Smooth muscle cell (in vitro differentiated cells): ENCODE data around the gene ZNF221. TPM values are rescaled to one million over a fixed set of nuclear protein-coding genes. Genes with fewer than 3 reads are reported as not detected.

Experiments
- DNase-seq: peaks from one replicate; lab custom pipeline; 2025; ENCODE audit not compliant: unreplicated experiment; lab: John Stamatoyannopoulos, UW
- H2AFZ ChIP-seq: fragments of 200-600 bp; sonication (generic); 2 replicates; pipeline ENCODE4 v1.6.0; 2016; ENCODE audit warnings: antibody characterized with exemption, low read depth, mild to moderate bottlenecking
- H3F3A ChIP-seq: fragments of 200-600 bp; sonication (generic); 2 replicates; pipeline ENCODE4 v1.6.0; 2017; ENCODE audit warnings: antibody characterized with exemption, low read depth
- H3K27ac ChIP-seq: fragments of 200-600 bp; sonication (generic); 2 replicates; pipeline ENCODE4 v1.5.1; 2016; ENCODE audit warnings: low read depth, mild to moderate bottlenecking
- H3K27me3 ChIP-seq: fragments of 200-600 bp; sonication (generic); 2 replicates; pipeline ENCODE4 v1.6.1; 2016; ENCODE audit warnings: low read depth, mild to moderate bottlenecking
- H3K36me3 ChIP-seq: fragments of 200-600 bp; sonication (generic); 2 replicates; pipeline ENCODE4 v1.5.1; 2016; ENCODE audit warnings: low read depth
- H3K4me1 ChIP-seq: fragments of 200-600 bp; sonication (generic); 2 replicates; pipeline ENCODE4 v1.5.1; 2016; ENCODE audit warnings: low read depth
- H3K4me2 ChIP-seq: fragments of 200-600 bp; sonication (generic); 2 replicates; pipeline ENCODE4 v1.6.0; 2016; ENCODE audit warnings: mild to moderate bottlenecking
- H3K4me3 ChIP-seq: fragments of 200-600 bp; sonication (generic); 2 replicates; pipeline ENCODE4 v1.5.1; 2016; ENCODE audit warnings: mild to moderate bottlenecking
- H3K79me2 ChIP-seq: fragments of 200-600 bp; sonication (generic); 2 replicates; pipeline ENCODE4 v1.6.0; 2016; ENCODE audit warnings: low read depth, mild to moderate bottlenecking
- H3K9ac ChIP-seq: fragments of 200-600 bp; sonication (generic); 2 replicates; pipeline ENCODE4 v1.6.0; 2016; ENCODE audit warnings: low read depth
- H3K9me3 ChIP-seq: fragments of 200-600 bp; sonication (generic); replicated peaks from 2 replicates; pipeline ENCODE4 v1.5.1; 2016; ENCODE audit warnings: low read depth
- H4K20me1 ChIP-seq: fragments of 200-600 bp; sonication (generic); 2 replicates; pipeline ENCODE4 v1.6.0; 2016; ENCODE audit warnings: low read depth
- WGBS: methylation state at CpG from one replicate; pipeline ENCODE4 v1.1.7; 2016; ENCODE audit warnings: low lambda C conversion rate; 5-methylcytosine and 5-hydroxymethylcytosine counted together
- polyA plus RNA-seq: library from polyadenylated mRNA; unstranded; fragments of >200 nt; fragmentation: Nextera tagmentation; extraction: Ambion mirVana; gene quantifications from 2 replicates; pipeline ENCODE4 v1.2.1, GENCODE V29; 2016
- total RNA-seq: library from RNA; depleted of rRNA; stranded (reverse); fragments of >200 nt; gene quantifications from 2 replicates; pipeline ENCODE4 v1.2.3, GENCODE V29; 2014
- TF ChIP-seq, protein P1 (sequence below): fragments of 200-600 bp; sonication (generic); IDR thresholded peaks from 2 replicates; pipeline ENCODE4 v1.5.1; 2017; ENCODE audit warnings: borderline replicate concordance, mild to moderate bottlenecking, antibody characterized with exemption; ENCODE audit not compliant: insufficient read depth, poor library complexity, severe bottlenecking

ZNF221 gene
- total and polyA plus RNA-seq, 2 experiments from 2014 or later: 1.3 to 6.6 TPM

DNA sequence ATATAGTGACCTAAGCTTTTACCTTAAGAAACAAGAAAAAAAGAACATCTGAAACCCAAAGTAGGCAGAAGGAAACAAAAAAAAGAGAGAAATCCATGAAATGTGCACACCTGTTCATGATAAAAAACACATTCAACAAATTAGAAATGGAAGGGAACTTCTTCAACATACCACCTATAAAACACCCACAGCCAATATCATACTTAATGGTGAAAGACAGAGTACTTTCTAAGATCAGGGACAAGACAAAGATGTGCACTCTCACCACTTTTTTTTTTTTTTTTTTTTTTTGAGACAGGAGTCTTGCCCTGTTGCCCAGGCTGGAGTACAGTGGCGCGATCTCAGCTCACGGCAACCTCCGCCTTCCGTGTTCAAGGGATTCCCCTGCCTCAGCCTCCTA is 45.1 kb upstream of the ZNF221 start:
- no peaks in the 10 kb centered on the region for H4K20me1 ChIP-seq
- H3K79me2 ChIP-seq: no peaks in the 10 kb centered on the region
- H2AFZ ChIP-seq: no peak overlapping the region
- no peaks in the 10 kb centered on the region for H3F3A ChIP-seq
- DNase-seq: no peak
- 100% methylated on average over 3 of the region's 5 CpGs for WGBS
- no peaks in the 10 kb centered on the region for H3K36me3 ChIP-seq
- no peak overlapping the region for H3K27ac ChIP-seq
- no peaks in the 10 kb centered on the region for H3K27me3 ChIP-seq
- H3K4me1 ChIP-seq: peaks cover 4% of the 10 kb centered on the region
- no peak overlapping the region for H3K4me2 ChIP-seq
- TF ChIP-seq, protein P1, sequence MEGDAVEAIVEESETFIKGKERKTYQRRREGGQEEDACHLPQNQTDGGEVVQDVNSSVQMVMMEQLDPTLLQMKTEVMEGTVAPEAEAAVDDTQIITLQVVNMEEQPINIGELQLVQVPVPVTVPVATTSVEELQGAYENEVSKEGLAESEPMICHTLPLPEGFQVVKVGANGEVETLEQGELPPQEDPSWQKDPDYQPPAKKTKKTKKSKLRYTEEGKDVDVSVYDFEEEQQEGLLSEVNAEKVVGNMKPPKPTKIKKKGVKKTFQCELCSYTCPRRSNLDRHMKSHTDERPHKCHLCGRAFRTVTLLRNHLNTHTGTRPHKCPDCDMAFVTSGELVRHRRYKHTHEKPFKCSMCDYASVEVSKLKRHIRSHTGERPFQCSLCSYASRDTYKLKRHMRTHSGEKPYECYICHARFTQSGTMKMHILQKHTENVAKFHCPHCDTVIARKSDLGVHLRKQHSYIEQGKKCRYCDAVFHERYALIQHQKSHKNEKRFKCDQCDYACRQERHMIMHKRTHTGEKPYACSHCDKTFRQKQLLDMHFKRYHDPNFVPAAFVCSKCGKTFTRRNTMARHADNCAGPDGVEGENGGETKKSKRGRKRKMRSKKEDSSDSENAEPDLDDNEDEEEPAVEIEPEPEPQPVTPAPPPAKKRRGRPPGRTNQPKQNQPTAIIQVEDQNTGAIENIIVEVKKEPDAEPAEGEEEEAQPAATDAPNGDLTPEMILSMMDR: no peak
- no peak overlapping the region for H3K9ac ChIP-seq
- no peak overlapping the region for H3K4me3 ChIP-seq
- peaks cover 5% of the 10 kb centered on the region for H3K9me3 ChIP-seq

DNA sequence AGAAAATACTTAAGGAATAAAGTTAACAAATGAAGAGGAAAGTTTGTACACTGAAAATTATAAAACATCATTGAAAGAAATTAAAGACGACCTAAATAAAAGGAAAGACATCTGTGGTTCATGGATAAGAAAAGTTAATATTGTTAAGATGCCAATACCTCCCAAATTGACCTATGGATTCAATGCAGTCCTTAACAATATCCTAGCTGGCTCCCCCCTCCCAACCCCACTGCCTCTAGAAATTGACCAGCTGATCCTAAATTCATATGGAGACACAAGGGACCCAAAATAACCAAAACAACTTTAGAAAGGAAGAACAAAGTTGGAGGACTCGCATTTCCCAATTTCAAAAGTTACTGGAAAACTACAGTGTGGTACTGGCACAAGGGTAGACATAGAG is 44.3 kb upstream of the ZNF221 start:
- Histone ChIP-seq H3K27me3 (no peaks in the 10 kb centered on the region), H3K27ac (no peak overlapping the region), H3K79me2 (no peaks in the 10 kb centered on the region), H3K4me2 (no peak overlapping the region), H4K20me1 (no peaks in the 10 kb centered on the region), H3K36me3 (no peaks in the 10 kb centered on the region), H3K9ac (no peak overlapping the region), H3K4me1 (no peaks in the 10 kb centered on the region), H3K9me3 (peaks cover 12% of the 10 kb centered on the region), H2AFZ (no peak overlapping the region), H3F3A (no peaks in the 10 kb centered on the region), H3K4me3 (no peak overlapping the region)
- 87% methylated on average over 2 of the region's 2 CpGs for WGBS
- no peak for DNase-seq
- TF ChIP-seq, protein P1: no peak

DNA sequence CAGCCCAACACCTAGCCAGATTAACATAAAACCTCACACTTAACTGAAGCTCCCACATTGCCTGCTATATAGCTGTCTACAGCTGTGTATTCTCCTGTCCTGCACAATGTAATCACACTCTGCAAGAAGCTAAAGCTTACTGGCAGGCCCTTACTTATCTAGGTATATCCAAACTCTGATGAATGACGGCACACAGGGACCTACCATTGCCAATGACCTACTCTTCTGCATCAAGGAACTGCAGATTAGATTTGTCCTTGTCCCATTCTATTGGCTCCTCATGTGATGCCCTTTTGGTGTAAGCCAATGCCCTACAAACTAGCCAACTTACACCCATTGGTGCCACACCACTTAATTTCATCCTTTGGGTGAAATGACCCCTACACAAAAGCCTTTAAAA is 42.4 kb upstream of the ZNF221 start:
- Histone ChIP-seq H2AFZ (no peak overlapping the region), H3K9me3 (peaks cover 30% of the 10 kb centered on the region), H3K27me3 (no peaks in the 10 kb centered on the region), H3K36me3 (peaks cover 10% of the 10 kb centered on the region), H4K20me1 (no peaks in the 10 kb centered on the region), H3K4me3 (no peak overlapping the region), H3K4me1 (no peaks in the 10 kb centered on the region), H3K9ac (no peak overlapping the region), H3F3A (no peaks in the 10 kb centered on the region), H3K4me2 (no peak overlapping the region), H3K79me2 (no peaks in the 10 kb centered on the region), H3K27ac (no peak overlapping the region)
- TF ChIP-seq, protein P1: no peak
- no peak for DNase-seq
- WGBS: 91% methylated on average over 1 of the region's 1 CpG

DNA sequence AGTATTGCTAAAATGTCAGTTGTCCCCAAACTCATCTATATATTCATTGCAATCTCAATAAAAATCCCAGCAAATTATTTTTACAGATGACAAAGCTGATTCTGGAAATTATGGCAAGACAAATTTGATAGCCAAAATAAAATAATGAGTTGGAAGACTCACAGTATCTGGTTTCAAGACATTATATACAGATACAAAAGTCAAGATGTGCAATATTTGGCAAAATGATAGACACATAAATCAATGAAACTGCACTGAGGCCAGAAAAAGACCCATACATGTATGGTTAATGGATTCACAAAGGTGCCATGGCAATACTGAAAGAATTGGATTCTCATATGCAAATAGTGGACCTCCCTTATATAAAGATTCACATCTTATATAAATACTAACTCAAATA is 40.1 kb upstream of the ZNF221 start:
- DNase-seq: no peak
- no peak overlapping the region for H3K4me3 ChIP-seq
- no peak overlapping the region for H3K9ac ChIP-seq
- H3K79me2 ChIP-seq: no peaks in the 10 kb centered on the region
- TF ChIP-seq, protein P1: no peak
- H3K27me3 ChIP-seq: no peaks in the 10 kb centered on the region
- H3K4me1 ChIP-seq: no peaks in the 10 kb centered on the region
- H2AFZ ChIP-seq: no peak overlapping the region
- no peaks in the 10 kb centered on the region for H4K20me1 ChIP-seq
- peaks cover 32% of the 10 kb centered on the region for H3K36me3 ChIP-seq
- H3F3A ChIP-seq: no peaks in the 10 kb centered on the region
- H3K27ac ChIP-seq: no peak overlapping the region
- H3K4me2 ChIP-seq: no peak overlapping the region
- peaks cover 52% of the 10 kb centered on the region for H3K9me3 ChIP-seq
